GM21381 (cell line): ENCODE data around the gene CCNG2.

ENCODE experiments used
- ATAC-seq: cut with Tn5 transposase; IDR thresholded peaks from one replicate; pipeline ENCODE4 v1.9.1; 2021; ENCODE audit warnings: mild to moderate bottlenecking, moderate library complexity; ENCODE audit not compliant: unreplicated experiment

Gene CCNG2

GRCh38 chr4:77146186-77147078, 10.6 kb upstream of the CCNG2 start:
- ATAC-seq, result no peak

GRCh38 chr4:77147079-77147782, 9.8 kb upstream of the CCNG2 start:
- no peak for ATAC-seq

GRCh38 chr4:77148078-77148477, 8.9 kb upstream of the CCNG2 start:
- no peak for ATAC-seq

GRCh38 chr4:77149789-77150188, 7.2 kb upstream of the CCNG2 start:
- ATAC-seq, result no peak

- no peak for ATAC-seq
Observed at GRCh38 chr4:77151241-77151640, 5.8 kb upstream of the CCNG2 start.

- no peak for ATAC-seq
Observed at GRCh38 chr4:77152421-77152820, 4.6 kb upstream of the CCNG2 start.

GRCh38 chr4:77153006-77153405, 4.0 kb upstream of the CCNG2 start:
- ATAC-seq, result no peak

GRCh38 chr4:77154065-77154464, 2.9 kb upstream of the CCNG2 start:
- no peak for ATAC-seq

- ATAC-seq, result no peak
Observed at GRCh38 chr4:77154761-77155499, 2.1 kb upstream of the CCNG2 start.

GRCh38 chr4:77155631-77156452, 1.2 kb upstream of the CCNG2 start:
- ATAC-seq, result no peak

GRCh38 chr4:77156533-77156911, 485 bp upstream of the CCNG2 start:
- peak; percentile 83 for ATAC-seq

- ATAC-seq, result peak; percentile 55
Observed at GRCh38 chr4:77157859-77158486, 966 bp downstream of the CCNG2 start.

GRCh38 chr4:77158487-77158861, 1.5 kb downstream of the CCNG2 start:
- ATAC-seq, result no peak

- ATAC-seq, result no peak
Observed at GRCh38 chr4:77159806-77160205, 2.8 kb downstream of the CCNG2 start.

GRCh38 chr4:77163641-77164040, 6.6 kb downstream of the CCNG2 start:
- ATAC-seq, result no peak

GRCh38 chr4:77167173-77167572, 10.2 kb downstream of the CCNG2 start:
- ATAC-seq, result no peak

GRCh38 chr4:77167866-77168265, 10.9 kb downstream of the CCNG2 start:
- no peak for ATAC-seq

- ATAC-seq, result no peak
Observed at GRCh38 chr4:77169481-77169880, 12.5 kb downstream of the CCNG2 start.

- ATAC-seq, result no peak
Observed at GRCh38 chr4:77170926-77171325, 13.9 kb downstream of the CCNG2 start.

- no peak for ATAC-seq
Observed at GRCh38 chr4:77172336-77172735, 15.3 kb downstream of the CCNG2 start.
